GM12878 (cell line): ENCODE results near the gene CCDC28A.

Source experiments
- CREB1 ChIP-seq: IDR thresholded peaks from 2 replicates; pipeline ENCODE4 v1.6.1; 2012; ENCODE audit warnings: low read depth, mild to moderate bottlenecking, inconsistent platforms
- CTCF ChIP-seq, 3 experiments: IDR thresholded peaks in 2 of 3; conservative IDR thresholded peaks in 1 of 3; 2 replicates each; pipeline ENCODE4 v1.5.1; 2011; ENCODE audit warnings: low read depth in 3 of 3, low read length in 3 of 3, mild to moderate bottlenecking in 3 of 3, control low read depth in 2 of 3, moderate library complexity in 2 of 3, inconsistent platforms in 1 of 3, mixed read lengths in 1 of 3; ENCODE audit not compliant: control insufficient read depth in 2 of 3, insufficient read depth in 1 of 3; ENCODE audit errors: extremely low read depth in 1 of 3
- EZH2 ChIP-seq: IDR thresholded peaks from 2 replicates; pipeline ENCODE4 v1.6.1; 2012; ENCODE audit warnings: low read depth, mild to moderate bottlenecking, control low read depth, inconsistent platforms, low read length, borderline replicate concordance; ENCODE audit not compliant: control insufficient read depth

DNA sequence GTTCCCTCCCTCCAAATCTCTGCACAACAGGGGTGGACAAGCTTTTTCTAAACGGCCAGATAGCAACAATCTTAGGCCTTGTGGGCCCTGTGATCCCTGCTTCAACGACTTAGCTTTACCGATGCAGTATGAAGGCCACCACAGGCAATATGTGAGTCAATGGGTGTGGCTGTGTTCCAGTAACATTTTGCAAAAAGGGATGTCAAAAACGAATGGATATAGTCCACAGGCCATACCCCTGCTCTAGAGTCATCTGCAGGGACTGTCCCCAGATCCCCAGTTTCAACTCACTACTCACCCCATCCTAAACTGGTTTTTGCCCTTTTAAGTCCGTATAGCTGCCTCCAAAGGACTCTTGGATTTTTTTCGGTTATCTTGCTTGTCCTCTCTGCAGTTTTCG, 56.7 kb downstream of the CCDC28A start:
- TF ChIP-seq CTCF (IDR thresholded peaks at IDR 0.05 in 2 of 3, conservative IDR thresholded peaks at IDR 0.05 in 1 of 3; ENCODE audit: control insufficient read depth in 2 of 3, extremely low read depth in 1 of 3, insufficient read depth in 1 of 3, low read depth in 3 of 3, low read length in 3 of 3) (no peak), CREB1 (no peak), EZH2 (no peak)
